Measurements from ENCODE around the gene NME4. TPM values are rescaled to one million over a fixed set of nuclear protein-coding genes. Genes with fewer than 3 reads are reported as not detected.

The NME4 gene
- total and polyA plus RNA-seq, 2 donors (not counting 1 experiment from before 2014, with no cell fraction given): 48.7 to 61.9 TPM

- Histone ChIP-seq H3K36me3 (replicated peaks in 1 of 2; ENCODE audit: control extremely low read depth in 1 of 2, control insufficient read depth in 1 of 2, extremely low read depth in 1 of 2, insufficient read depth in 2 of 2, low read length in 1 of 2) (peaks cover 0 to 30% of the 10 kb centered on the region in 2 experiments), H2AFZ (ENCODE audit: insufficient read depth, low read depth, low read length, poor library complexity, severe bottlenecking) (no peak overlapping the region), H3K79me2 (ENCODE audit: control insufficient read depth, insufficient read depth, low read length) (peaks cover 32% of the 10 kb centered on the region), H3K27me3 (replicated peaks in 1 of 4; ENCODE audit: control extremely low read depth in 1 of 4, control insufficient read depth in 3 of 4, insufficient read depth in 4 of 4, low read length in 3 of 4) (no peaks in the 10 kb centered on the region), H3K9ac (ENCODE audit: low read length) (no peak overlapping the region), H3K27ac (ENCODE audit: low read length in 2 of 2) (no peak overlapping the region), H3K4me2 (replicated peaks; ENCODE audit: low read depth, low read length, poor library complexity, severe bottlenecking) (no peak overlapping the region), H4K20me1 (ENCODE audit: control insufficient read depth, insufficient read depth, low read length, poor library complexity, severe bottlenecking) (peaks cover 18% of the 10 kb centered on the region), H3K4me1 (ENCODE audit: control insufficient read depth in 2 of 2, insufficient read depth in 2 of 2, low read length in 2 of 2) (peaks cover 5 to 15% of the 10 kb centered on the region in 2 donors), H3K4me3 (ENCODE audit: control extremely low read depth in 1 of 5, extremely low read depth in 1 of 5, insufficient read depth in 1 of 5, low read depth in 2 of 5, low read length in 4 of 5) (no peak overlapping the region), H3K9me3 (ENCODE audit: control extremely low read depth in 1 of 3, control insufficient read depth in 2 of 3, insufficient read depth in 1 of 3, low read length in 2 of 3) (no peaks in the 10 kb centered on the region)
- peaks cover 3% of the 10 kb centered on the region for H3K4me1 Mint-ChIP-seq
- ChIA-PET POLR2A (no interaction called here), CTCF (no interaction called here)
- DNase-seq (no peak), ATAC-seq (ENCODE audit: low read depth) (no peak)
- TF ChIP-seq CTCF (IDR thresholded peaks at IDR 0.05): no peak
- TF ChIP-seq EZH2 (IDR thresholded peaks at IDR 0.05; ENCODE audit: borderline replicate concordance, insufficient read depth, low read depth, low read length, poor library complexity, severe bottlenecking): no peak
- H3K4me3 Mint-ChIP-seq: no peak overlapping the region
- no peaks in the 10 kb centered on the region for H3K9me3 Mint-ChIP-seq (ENCODE audit: insufficient read depth)
- intact Hi-C loops (cut with micrococcal nuclease): no loop called here
- no peak overlapping the region for H3K27ac Mint-ChIP-seq
- WGBS (ENCODE audit: insufficient coverage): 95% methylated on average over 18 of the region's 26 CpGs
- no peaks in the 10 kb centered on the region for H3K27me3 Mint-ChIP-seq
Observed at GRCh38 chr16:376817-377418, 20.1 kb upstream of the NME4 start.

GRCh38 chr16:377419-377951, 19.5 kb upstream of the NME4 start:
- no peaks in the 10 kb centered on the region for H3K27me3 ChIP-seq (replicated peaks in 1 of 4; ENCODE audit: control extremely low read depth in 1 of 4, control insufficient read depth in 3 of 4, insufficient read depth in 4 of 4, low read length in 3 of 4)
- no peaks in the 10 kb centered on the region for H3K27me3 Mint-ChIP-seq
- H3K4me2 ChIP-seq (replicated peaks; ENCODE audit: low read depth, low read length, poor library complexity, severe bottlenecking): no peak overlapping the region
- ChIA-PET POLR2A (no interaction called here), CTCF (no interaction called here)
- no peaks in the 10 kb centered on the region for H3K9me3 Mint-ChIP-seq (ENCODE audit: insufficient read depth)
- H3K4me1 Mint-ChIP-seq: peaks cover 4% of the 10 kb centered on the region
- H2AFZ ChIP-seq (ENCODE audit: insufficient read depth, low read depth, low read length, poor library complexity, severe bottlenecking): no peak overlapping the region
- H3K4me3 Mint-ChIP-seq: no peak overlapping the region
- H3K9ac ChIP-seq (ENCODE audit: low read length): no peak overlapping the region
- H3K27ac Mint-ChIP-seq: no peak overlapping the region
- peaks cover 5 to 15% of the 10 kb centered on the region in 2 donors for H3K4me1 ChIP-seq (ENCODE audit: control insufficient read depth in 2 of 2, insufficient read depth in 2 of 2, low read length in 2 of 2)
- peaks cover 32% of the 10 kb centered on the region for H3K79me2 ChIP-seq (ENCODE audit: control insufficient read depth, insufficient read depth, low read length)
- H3K9me3 ChIP-seq (ENCODE audit: control extremely low read depth in 1 of 3, control insufficient read depth in 2 of 3, insufficient read depth in 1 of 3, low read length in 2 of 3): no peaks in the 10 kb centered on the region
- DNase-seq (no peak), ATAC-seq (ENCODE audit: low read depth) (no peak)
- no peak overlapping the region for H3K4me3 ChIP-seq (ENCODE audit: control extremely low read depth in 1 of 5, extremely low read depth in 1 of 5, insufficient read depth in 1 of 5, low read depth in 2 of 5, low read length in 4 of 5)
- TF ChIP-seq CTCF (IDR thresholded peaks at IDR 0.05): no peak
- TF ChIP-seq EZH2 (IDR thresholded peaks at IDR 0.05; ENCODE audit: borderline replicate concordance, insufficient read depth, low read depth, low read length, poor library complexity, severe bottlenecking): no peak
- 93% methylated on average over 42 of the region's 42 CpGs for WGBS (ENCODE audit: insufficient coverage)
- no peak overlapping the region for H3K27ac ChIP-seq (ENCODE audit: low read length in 2 of 2)
- intact Hi-C loops (cut with micrococcal nuclease): no loop called here
- H4K20me1 ChIP-seq (ENCODE audit: control insufficient read depth, insufficient read depth, low read length, poor library complexity, severe bottlenecking): peaks cover 18% of the 10 kb centered on the region
- peaks cover 0 to 28% of the 10 kb centered on the region in 2 experiments for H3K36me3 ChIP-seq (replicated peaks in 1 of 2; ENCODE audit: control extremely low read depth in 1 of 2, control insufficient read depth in 1 of 2, extremely low read depth in 1 of 2, insufficient read depth in 2 of 2, low read length in 1 of 2)
